ENCODE results near the gene GPX3. TPM values are rescaled to one million over a fixed set of nuclear protein-coding genes. Genes with fewer than 3 reads are reported as not detected.

Gene GPX3
- total RNA-seq, 1 experiment from 2014 or later, result 20.4 TPM

DNA sequence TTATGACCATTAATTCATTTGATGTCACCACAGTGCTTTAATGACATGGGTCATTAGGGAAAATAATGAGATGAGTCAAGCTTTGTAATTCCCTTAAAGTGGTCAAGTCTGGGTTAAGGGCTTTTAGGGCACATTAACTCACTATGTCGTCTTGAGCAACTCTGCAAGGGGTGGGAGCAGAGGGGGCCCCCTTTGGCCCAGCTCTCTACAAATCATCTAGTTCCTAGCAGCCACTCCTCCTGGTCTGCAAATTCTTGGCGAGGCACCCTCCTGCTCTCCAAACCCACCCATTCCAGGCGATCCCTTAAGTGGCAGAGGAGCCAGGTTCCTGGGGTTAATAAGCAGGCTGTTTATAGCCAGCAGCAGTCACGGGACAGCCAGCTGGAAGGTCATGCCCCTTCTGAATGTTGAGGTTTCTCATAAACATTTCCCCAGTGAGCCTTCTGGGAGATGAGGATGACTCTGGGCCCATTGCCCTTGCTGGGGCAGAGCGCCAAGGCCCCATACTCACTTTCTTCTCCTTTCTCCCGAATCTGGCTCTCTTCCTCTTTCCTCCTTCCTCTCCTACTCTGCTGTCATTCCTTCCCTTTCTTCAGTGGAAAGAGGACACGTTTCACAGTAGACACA lies 14.3 kb upstream of the GPX3 start:
- Histone ChIP-seq H4K5ac (ENCODE audit: insufficient read length, low read depth, low read length) (no peak overlapping the region), H2BK20ac (ENCODE audit: low read depth, low read length, poor library complexity, severe bottlenecking) (no peak overlapping the region), H3K23ac (ENCODE audit: insufficient read length, low read depth, low read length) (no peak overlapping the region), H2BK120ac (ENCODE audit: low read depth, low read length, poor library complexity, severe bottlenecking) (no peak overlapping the region), H4K91ac (ENCODE audit: insufficient read length, low read depth, low read length) (no peak overlapping the region), H3T11ph (ENCODE audit: low read length) (no peak overlapping the region), H3K79me2 (ENCODE audit: insufficient read depth, low read length) (no peaks in the 10 kb centered on the region), H3K27ac (ENCODE audit: insufficient read length, low read depth, low read length) (no peak overlapping the region), H3K14ac (ENCODE audit: insufficient read depth, low read length) (no peak overlapping the region), H3K4ac (ENCODE audit: low read depth, low read length) (no peak overlapping the region), H4K8ac (replicated peaks; ENCODE audit: insufficient read length, low read depth, low read length) (no peak overlapping the region), H2BK5ac (ENCODE audit: insufficient read length, low read length) (no peak overlapping the region), H3K27me3 (ENCODE audit: insufficient read depth, low read length) (no peaks in the 10 kb centered on the region), H2BK15ac (ENCODE audit: low read depth, low read length) (no peak overlapping the region), H3K79me1 (ENCODE audit: insufficient read depth, low read depth, low read length, poor library complexity, severe bottlenecking) (no peaks in the 10 kb centered on the region), H3K9ac (ENCODE audit: extremely low read depth, insufficient read length, low read length) (no peak overlapping the region), H3K4me2 (ENCODE audit: insufficient read depth, insufficient read length, low read length) (no peak overlapping the region), H2BK12ac (ENCODE audit: insufficient read length, low read depth, low read length) (no peak overlapping the region), H3K23me2 (ENCODE audit: insufficient read length, low read depth, low read length, poor library complexity, severe bottlenecking) (no peaks in the 10 kb centered on the region), H3K56ac (ENCODE audit: insufficient read length, low read depth, low read length) (no peak overlapping the region), H3K9me3 (ENCODE audit: control insufficient read depth, low read depth, low read length) (no peaks in the 10 kb centered on the region), H2AFZ (ENCODE audit: low read length) (no peak overlapping the region), H3K18ac (ENCODE audit: insufficient read length, low read depth, low read length) (no peak overlapping the region), H2AK5ac (ENCODE audit: insufficient read length, low read length) (no peak overlapping the region), H3K4me1 (ENCODE audit: insufficient read depth, low read length) (no peaks in the 10 kb centered on the region), H4K20me1 (ENCODE audit: control insufficient read depth, insufficient read depth, insufficient read length) (no peaks in the 10 kb centered on the region)
- DNase-seq, result no peak
- no CpG with 5 or more reads among the region's 7 CpGs for WGBS (ENCODE audit: extremely low coverage, insufficient read length, low lambda C conversion rate)
- H3K27ac Mint-ChIP-seq, result 0 out of 7 replicates have a peak overlapping the region, but pooled peaks of 1 of the 3 experiments have one; percentile 77
- H3K27me3 Mint-ChIP-seq (ENCODE audit: low read depth), result peaks cover 8% of the 10 kb centered on the region
- no peaks in the 10 kb centered on the region; a peak in 1 of 7 replicates for H3K36me3 Mint-ChIP-seq (ENCODE audit: insufficient read depth in 1 of 3, low read depth in 3 of 3)
- no peaks in the 10 kb centered on the region for H3K9me3 Mint-ChIP-seq
- TF ChIP-seq, protein P1, sequence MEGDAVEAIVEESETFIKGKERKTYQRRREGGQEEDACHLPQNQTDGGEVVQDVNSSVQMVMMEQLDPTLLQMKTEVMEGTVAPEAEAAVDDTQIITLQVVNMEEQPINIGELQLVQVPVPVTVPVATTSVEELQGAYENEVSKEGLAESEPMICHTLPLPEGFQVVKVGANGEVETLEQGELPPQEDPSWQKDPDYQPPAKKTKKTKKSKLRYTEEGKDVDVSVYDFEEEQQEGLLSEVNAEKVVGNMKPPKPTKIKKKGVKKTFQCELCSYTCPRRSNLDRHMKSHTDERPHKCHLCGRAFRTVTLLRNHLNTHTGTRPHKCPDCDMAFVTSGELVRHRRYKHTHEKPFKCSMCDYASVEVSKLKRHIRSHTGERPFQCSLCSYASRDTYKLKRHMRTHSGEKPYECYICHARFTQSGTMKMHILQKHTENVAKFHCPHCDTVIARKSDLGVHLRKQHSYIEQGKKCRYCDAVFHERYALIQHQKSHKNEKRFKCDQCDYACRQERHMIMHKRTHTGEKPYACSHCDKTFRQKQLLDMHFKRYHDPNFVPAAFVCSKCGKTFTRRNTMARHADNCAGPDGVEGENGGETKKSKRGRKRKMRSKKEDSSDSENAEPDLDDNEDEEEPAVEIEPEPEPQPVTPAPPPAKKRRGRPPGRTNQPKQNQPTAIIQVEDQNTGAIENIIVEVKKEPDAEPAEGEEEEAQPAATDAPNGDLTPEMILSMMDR (conservative IDR thresholded peaks at IDR 0.05), result no peak
- peaks cover 3% of the 10 kb centered on the region in 2 experiments for H3K4me1 Mint-ChIP-seq
- H3K4me3 Mint-ChIP-seq, result no peak overlapping the region; a peak in 1 of 5 replicates

All from H9 (cell line).